Smooth muscle cell (in vitro differentiated cells): ENCODE data around the gene COL15A1. TPM values are rescaled to one million over a fixed set of nuclear protein-coding genes. Genes with fewer than 3 reads are reported as not detected.

Experiments
- DNase-seq: peaks from one replicate; lab custom pipeline; 2025; ENCODE audit not compliant: unreplicated experiment; lab: John Stamatoyannopoulos, UW
- H2AFZ ChIP-seq: fragments of 200-600 bp; sonication (generic); 2 replicates; pipeline ENCODE4 v1.6.0; 2016; ENCODE audit warnings: antibody characterized with exemption, low read depth, mild to moderate bottlenecking
- H3F3A ChIP-seq: fragments of 200-600 bp; sonication (generic); 2 replicates; pipeline ENCODE4 v1.6.0; 2017; ENCODE audit warnings: antibody characterized with exemption, low read depth
- H3K27ac ChIP-seq: fragments of 200-600 bp; sonication (generic); 2 replicates; pipeline ENCODE4 v1.5.1; 2016; ENCODE audit warnings: low read depth, mild to moderate bottlenecking
- H3K27me3 ChIP-seq: fragments of 200-600 bp; sonication (generic); 2 replicates; pipeline ENCODE4 v1.6.1; 2016; ENCODE audit warnings: low read depth, mild to moderate bottlenecking
- H3K36me3 ChIP-seq: fragments of 200-600 bp; sonication (generic); 2 replicates; pipeline ENCODE4 v1.5.1; 2016; ENCODE audit warnings: low read depth
- H3K4me1 ChIP-seq: fragments of 200-600 bp; sonication (generic); 2 replicates; pipeline ENCODE4 v1.5.1; 2016; ENCODE audit warnings: low read depth
- H3K4me2 ChIP-seq: fragments of 200-600 bp; sonication (generic); 2 replicates; pipeline ENCODE4 v1.6.0; 2016; ENCODE audit warnings: mild to moderate bottlenecking
- H3K4me3 ChIP-seq: fragments of 200-600 bp; sonication (generic); 2 replicates; pipeline ENCODE4 v1.5.1; 2016; ENCODE audit warnings: mild to moderate bottlenecking
- H3K79me2 ChIP-seq: fragments of 200-600 bp; sonication (generic); 2 replicates; pipeline ENCODE4 v1.6.0; 2016; ENCODE audit warnings: low read depth, mild to moderate bottlenecking
- H3K9ac ChIP-seq: fragments of 200-600 bp; sonication (generic); 2 replicates; pipeline ENCODE4 v1.6.0; 2016; ENCODE audit warnings: low read depth
- H3K9me3 ChIP-seq: fragments of 200-600 bp; sonication (generic); replicated peaks from 2 replicates; pipeline ENCODE4 v1.5.1; 2016; ENCODE audit warnings: low read depth
- H4K20me1 ChIP-seq: fragments of 200-600 bp; sonication (generic); 2 replicates; pipeline ENCODE4 v1.6.0; 2016; ENCODE audit warnings: low read depth
- CTCF ChIP-seq: fragments of 200-600 bp; sonication (generic); IDR thresholded peaks from 2 replicates; pipeline ENCODE4 v1.5.1; 2017; ENCODE audit warnings: borderline replicate concordance, mild to moderate bottlenecking, antibody characterized with exemption; ENCODE audit not compliant: insufficient read depth, poor library complexity, severe bottlenecking
- WGBS: methylation state at CpG from one replicate; pipeline ENCODE4 v1.1.7; 2016; ENCODE audit warnings: low lambda C conversion rate; 5-methylcytosine and 5-hydroxymethylcytosine counted together
- polyA plus RNA-seq: library from polyadenylated mRNA; unstranded; fragments of >200 nt; fragmentation: Nextera tagmentation; extraction: Ambion mirVana; gene quantifications from 2 replicates; pipeline ENCODE4 v1.2.1, GENCODE V29; 2016
- total RNA-seq: library from RNA; depleted of rRNA; stranded (reverse); fragments of >200 nt; gene quantifications from 2 replicates; pipeline ENCODE4 v1.2.3, GENCODE V29; 2014

COL15A1 gene
- total and polyA plus RNA-seq, 2 experiments from 2014 or later, result 222 to 293 TPM

GRCh38 chr9:98967680-98968079, 24.0 kb downstream of the COL15A1 start:
- Histone ChIP-seq H3K9me3 (no peaks in the 10 kb centered on the region), H3K9ac (no peak overlapping the region), H3K4me3 (no peak overlapping the region), H3K4me2 (no peak overlapping the region), H3K36me3 (no peaks in the 10 kb centered on the region), H3K4me1 (peaks cover 7% of the 10 kb centered on the region), H2AFZ (no peak overlapping the region), H3K79me2 (peaks cover 57% of the 10 kb centered on the region), H3F3A (peaks cover 5% of the 10 kb centered on the region), H4K20me1 (peaks cover 4% of the 10 kb centered on the region), H3K27ac (no peak overlapping the region), H3K27me3 (no peaks in the 10 kb centered on the region)
- 95% methylated on average over 4 of the region's 4 CpGs for WGBS
- DNase-seq, result no peak
- TF ChIP-seq CTCF, result no peak

- Histone ChIP-seq H2AFZ (no peak overlapping the region), H3K9me3 (no peaks in the 10 kb centered on the region), H3K4me3 (no peak overlapping the region), H3K27me3 (no peaks in the 10 kb centered on the region), H4K20me1 (no peaks in the 10 kb centered on the region), H3K9ac (no peak overlapping the region), H3F3A (peaks cover 3% of the 10 kb centered on the region), H3K79me2 (peaks cover 52% of the 10 kb centered on the region), H3K36me3 (no peaks in the 10 kb centered on the region), H3K4me1 (peaks cover 6% of the 10 kb centered on the region), H3K4me2 (no peak overlapping the region), H3K27ac (no peak overlapping the region)
- WGBS, result 75% methylated on average over 6 of the region's 6 CpGs
- TF ChIP-seq CTCF, result no peak
- no peak for DNase-seq
Observed at GRCh38 chr9:98968601-98969337, 25.1 kb downstream of the COL15A1 start.

DNA sequence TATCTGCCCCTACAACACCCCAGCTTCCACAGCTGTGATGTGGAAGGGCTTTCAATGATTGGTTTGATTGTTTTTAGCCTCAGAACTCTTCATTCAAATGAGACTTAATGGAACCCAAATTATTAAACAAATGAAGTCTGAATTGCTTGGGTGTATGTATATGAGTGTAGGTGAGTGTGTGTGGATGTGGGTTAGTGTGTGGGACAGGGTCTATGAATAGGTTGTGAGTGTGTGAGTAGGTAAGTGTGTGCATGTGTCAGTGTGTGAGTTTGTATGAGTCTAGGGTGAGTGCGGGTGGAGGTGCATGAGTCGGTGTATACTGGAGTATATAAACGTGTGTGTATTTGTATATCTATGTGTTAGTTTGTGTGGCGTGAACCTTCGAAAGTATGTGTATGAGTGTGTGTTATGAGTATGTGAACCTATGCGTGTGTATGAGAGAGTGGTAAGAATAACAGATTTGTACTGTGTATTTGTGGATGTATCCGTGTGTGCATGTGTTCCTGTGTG, 26.9 kb downstream of the COL15A1 start:
- no peaks in the 10 kb centered on the region for H4K20me1 ChIP-seq
- WGBS, result 80% methylated on average over 7 of the region's 7 CpGs
- peaks cover 9% of the 10 kb centered on the region for H3K4me1 ChIP-seq
- no peak for TF ChIP-seq CTCF
- DNase-seq, result no peak
- H3K9me3 ChIP-seq, result no peaks in the 10 kb centered on the region
- H3K27ac ChIP-seq, result peak overlapping the region; percentile 89
- H3K27me3 ChIP-seq, result no peaks in the 10 kb centered on the region
- H2AFZ ChIP-seq, result no peak overlapping the region
- peak overlapping the region; percentile 87 for H3K9ac ChIP-seq
- H3K79me2 ChIP-seq, result peaks cover 59% of the 10 kb centered on the region
- peak overlapping the region; percentile 70 for H3K4me2 ChIP-seq
- peaks cover 3% of the 10 kb centered on the region for H3F3A ChIP-seq
- no peak overlapping the region for H3K4me3 ChIP-seq
- H3K36me3 ChIP-seq, result no peaks in the 10 kb centered on the region
